Peyer's patch (tissue), 4 donors: ENCODE data around the gene ADGRG1. TPM values are rescaled to one million over a fixed set of nuclear protein-coding genes. Genes with fewer than 3 reads are reported as not detected.

Source experiments
- DNase-seq, 3 donors: peaks; one replicate each; pipeline ENCODE4 v3.0.0-alpha.2; 2017 to 2019
- H3K27ac ChIP-seq, 4 donors: fragments of 200-600 bp; sonication (generic); one replicate each; pipeline ENCODE4 v1.5.1; 2016 to 2019
- H3K27me3 ChIP-seq, 2 donors: fragments of 200-600 bp; sonication (generic); one replicate each; pipeline ENCODE4 v1.5.1; 2019
- H3K36me3 ChIP-seq, 3 donors: fragments of 200-600 bp; sonication (generic); one replicate each; pipeline ENCODE4 v1.5.1; 2016 to 2019
- H3K4me1 ChIP-seq, 4 donors: fragments of 200-600 bp; sonication (generic); one replicate each; pipeline ENCODE4 v1.5.1; 2016 to 2019
- H3K4me3 ChIP-seq, 4 donors: fragments of 200-600 bp; sonication (generic); 1 replicate in 3 of 4; 2 replicates in 1 of 4; pipeline ENCODE4 v1.5.1; 2016 to 2019; ENCODE audit warnings: mild to moderate bottlenecking in 1 of 4
- H3K9me3 ChIP-seq, 4 donors: fragments of 200-600 bp; sonication (generic); one replicate each; pipeline ENCODE4 v1.5.1; 2016 to 2019; ENCODE audit warnings: mild to moderate bottlenecking in 1 of 4
- POLR2A ChIP-seq, 2 donors: fragments of 450-650 bp; IDR thresholded peaks; one replicate each; pipeline ENCODE4 v1.5.1; 2017; ENCODE audit warnings: antibody characterized with exemption in 2 of 2, mild to moderate bottlenecking in 2 of 2, moderate library complexity in 2 of 2
- total RNA-seq, 4 donors: library from RNA; depleted of rRNA; stranded (reverse); fragments of >200 nt; gene quantifications; one replicate each; pipeline ENCODE4 v1.1.0, GENCODE V29; 2016
- TF ChIP-seq, protein P1 (sequence below), 6 experiments: fragments of 450-650 bp in 4 of 6; fragments of 200-600 bp in 2 of 6; sonication (generic) in 1 of 6; IDR thresholded peaks; one replicate each; pipeline ENCODE4 v1.5.1; 2017 to 2019; ENCODE audit warnings: antibody characterized with exemption in 6 of 6, mild to moderate bottlenecking in 3 of 6, moderate library complexity in 1 of 6

ADGRG1 gene
- total RNA-seq, 4 donors from 2014 or later, result 12.8 to 50.3 (median 34.7) TPM

DNA sequence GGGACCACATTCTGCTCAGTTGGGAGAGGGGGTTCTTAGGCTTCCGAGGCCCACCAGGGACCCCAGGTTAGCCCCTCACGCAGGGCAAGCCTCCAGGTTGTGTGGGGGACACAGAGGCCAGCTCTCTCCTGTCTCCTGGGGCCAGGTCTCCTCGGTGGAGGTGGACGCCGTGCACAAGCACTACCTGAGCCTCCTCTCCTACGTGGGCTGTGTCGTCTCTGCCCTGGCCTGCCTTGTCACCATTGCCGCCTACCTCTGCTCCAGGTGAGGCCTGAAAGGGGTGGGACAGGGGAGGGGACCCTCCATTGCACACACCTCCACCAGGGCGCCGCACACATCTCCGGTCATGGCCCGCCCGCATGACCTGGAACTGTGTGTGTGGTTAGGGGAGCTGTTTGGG, 28.8 kb downstream of the ADGRG1 start:
- Histone ChIP-seq H3K27ac (no peak overlapping the region), H3K27me3 (no peaks in the 10 kb centered on the region), H3K4me3 (no peak overlapping the region), H3K4me1 (no peaks in the 10 kb centered on the region), H3K36me3 (peaks cover 0 to 18% (median 0%) of the 10 kb centered on the region in 3 donors), H3K9me3 (no peaks in the 10 kb centered on the region)
- no peak for DNase-seq
- TF ChIP-seq, protein P1, sequence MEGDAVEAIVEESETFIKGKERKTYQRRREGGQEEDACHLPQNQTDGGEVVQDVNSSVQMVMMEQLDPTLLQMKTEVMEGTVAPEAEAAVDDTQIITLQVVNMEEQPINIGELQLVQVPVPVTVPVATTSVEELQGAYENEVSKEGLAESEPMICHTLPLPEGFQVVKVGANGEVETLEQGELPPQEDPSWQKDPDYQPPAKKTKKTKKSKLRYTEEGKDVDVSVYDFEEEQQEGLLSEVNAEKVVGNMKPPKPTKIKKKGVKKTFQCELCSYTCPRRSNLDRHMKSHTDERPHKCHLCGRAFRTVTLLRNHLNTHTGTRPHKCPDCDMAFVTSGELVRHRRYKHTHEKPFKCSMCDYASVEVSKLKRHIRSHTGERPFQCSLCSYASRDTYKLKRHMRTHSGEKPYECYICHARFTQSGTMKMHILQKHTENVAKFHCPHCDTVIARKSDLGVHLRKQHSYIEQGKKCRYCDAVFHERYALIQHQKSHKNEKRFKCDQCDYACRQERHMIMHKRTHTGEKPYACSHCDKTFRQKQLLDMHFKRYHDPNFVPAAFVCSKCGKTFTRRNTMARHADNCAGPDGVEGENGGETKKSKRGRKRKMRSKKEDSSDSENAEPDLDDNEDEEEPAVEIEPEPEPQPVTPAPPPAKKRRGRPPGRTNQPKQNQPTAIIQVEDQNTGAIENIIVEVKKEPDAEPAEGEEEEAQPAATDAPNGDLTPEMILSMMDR (IDR thresholded peaks at IDR 0.05), result no peak
- no peak for TF ChIP-seq POLR2A (IDR thresholded peaks at IDR 0.05)

DNA sequence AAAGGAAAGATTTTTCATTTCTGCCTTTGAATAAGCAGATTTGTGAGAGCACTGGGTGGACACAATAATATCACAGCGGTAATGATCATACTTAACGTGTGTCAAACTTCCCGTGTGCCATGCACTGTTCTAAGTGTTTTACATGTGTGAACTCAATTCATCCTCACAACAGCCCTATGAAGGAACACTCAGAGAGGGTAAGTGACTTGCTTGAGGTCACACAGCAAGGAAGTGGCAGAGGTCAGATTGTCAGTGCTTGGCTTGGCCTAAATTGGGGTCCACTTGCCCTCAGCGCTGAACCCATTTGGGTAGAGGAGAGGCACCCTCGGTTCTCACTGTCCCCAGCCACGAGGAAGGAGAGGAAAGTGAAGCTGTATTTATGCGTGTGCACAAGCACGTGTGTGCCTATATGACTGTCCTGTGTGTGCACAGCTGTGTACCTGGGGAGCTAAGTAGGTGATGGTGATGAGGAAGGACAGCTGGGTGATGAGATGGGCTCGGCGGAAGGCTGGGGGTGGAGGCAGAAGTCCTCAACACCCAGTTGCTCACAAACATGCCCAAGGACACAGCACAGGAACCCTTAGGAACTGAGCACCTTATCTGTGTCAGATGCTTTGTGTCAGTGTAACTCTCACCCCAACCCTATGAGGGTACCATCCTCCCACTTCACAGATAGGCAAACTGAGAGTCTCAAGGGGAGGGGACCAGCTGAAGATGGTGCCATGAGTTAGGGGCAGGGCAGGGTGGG, 29.9 kb downstream of the ADGRG1 start:
- Histone ChIP-seq H3K4me1 (no peaks in the 10 kb centered on the region), H3K27me3 (no peaks in the 10 kb centered on the region), H3K27ac (no peak overlapping the region), H3K4me3 (no peak overlapping the region), H3K9me3 (no peaks in the 10 kb centered on the region), H3K36me3 (peaks cover 0 to 19% (median 0%) of the 10 kb centered on the region in 3 donors)
- DNase-seq, result no peak
- TF ChIP-seq, protein P1 (IDR thresholded peaks at IDR 0.05), result no peak
- TF ChIP-seq POLR2A (IDR thresholded peaks at IDR 0.05), result no peak

DNA sequence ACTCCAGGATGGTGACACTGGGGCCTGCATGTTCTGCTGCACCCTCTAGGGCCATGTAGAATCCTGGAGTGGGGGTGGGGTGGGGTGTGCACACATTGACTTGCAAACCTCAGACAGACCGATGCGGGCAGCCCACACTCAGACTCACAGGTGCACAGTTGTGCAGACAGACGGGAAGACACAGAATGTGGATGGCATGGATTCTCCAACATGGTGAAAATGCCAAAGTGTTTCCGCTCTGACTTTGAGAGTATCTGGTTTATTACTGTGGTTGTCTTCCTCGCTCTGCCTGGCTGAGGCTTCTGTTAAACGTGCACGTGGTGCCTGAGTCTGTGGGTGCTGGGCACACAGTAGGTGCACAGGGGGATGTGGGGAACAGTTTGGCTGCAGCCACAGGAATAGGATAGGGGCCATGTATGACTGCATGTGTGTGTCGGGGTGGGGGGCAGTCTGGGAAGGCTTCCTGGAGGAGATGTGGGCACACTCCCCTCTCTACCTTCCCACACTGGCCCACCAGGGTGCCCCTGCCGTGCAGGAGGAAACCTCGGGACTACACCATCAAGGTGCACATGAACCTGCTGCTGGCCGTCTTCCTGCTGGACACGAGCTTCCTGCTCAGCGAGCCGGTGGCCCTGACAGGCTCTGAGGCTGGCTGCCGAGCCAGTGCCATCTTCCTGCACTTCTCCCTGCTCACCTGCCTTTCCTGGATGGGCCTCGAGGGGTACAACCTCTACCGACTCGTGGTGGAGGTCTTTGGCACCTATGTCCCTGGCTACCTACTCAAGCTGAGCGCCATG, 30.6 kb downstream of the ADGRG1 start:
- H3K4me3 ChIP-seq, result no peak overlapping the region
- H3K36me3 ChIP-seq, result peaks cover 0 to 19% (median 0%) of the 10 kb centered on the region in 3 donors
- H3K4me1 ChIP-seq, result no peaks in the 10 kb centered on the region
- H3K27me3 ChIP-seq, result no peaks in the 10 kb centered on the region
- no peak overlapping the region for H3K27ac ChIP-seq
- DNase-seq, result no peak
- H3K9me3 ChIP-seq, result no peaks in the 10 kb centered on the region
- TF ChIP-seq POLR2A (IDR thresholded peaks at IDR 0.05), result no peak
- TF ChIP-seq, protein P1 (IDR thresholded peaks at IDR 0.05), result no peak

DNA sequence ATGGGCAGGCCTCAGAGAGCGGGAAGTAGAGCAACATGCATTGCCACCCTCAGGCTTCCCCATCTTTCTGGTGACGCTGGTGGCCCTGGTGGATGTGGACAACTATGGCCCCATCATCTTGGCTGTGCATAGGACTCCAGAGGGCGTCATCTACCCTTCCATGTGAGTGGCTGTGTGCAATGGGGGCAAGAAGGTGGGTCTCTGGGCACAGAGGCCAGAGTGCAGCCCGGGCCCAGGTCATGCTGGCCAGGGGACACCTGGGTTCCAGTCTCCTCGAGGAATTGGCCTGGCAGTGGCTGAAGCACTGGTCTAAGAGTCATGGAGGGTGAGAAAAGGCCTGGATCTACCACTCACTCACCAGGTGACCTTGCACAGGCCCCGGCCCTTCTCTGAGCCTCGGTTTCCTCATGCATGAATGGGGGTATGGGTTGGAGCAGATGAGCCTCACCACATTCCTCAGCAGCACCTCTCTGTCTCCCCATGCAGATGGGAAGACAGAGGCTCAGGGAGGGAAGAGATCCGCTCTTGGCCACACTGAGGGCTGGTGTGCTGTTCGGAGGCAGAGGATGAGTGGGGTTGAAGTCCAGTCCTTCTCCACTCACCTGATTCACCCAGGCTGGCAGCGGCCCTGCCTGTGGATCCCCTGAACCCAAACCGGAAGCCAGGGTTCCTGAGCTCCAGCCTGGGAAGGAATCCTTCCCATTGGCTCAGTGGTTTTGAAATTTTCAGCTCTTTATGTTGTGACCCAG, 32.5 kb downstream of the ADGRG1 start:
- no peak for DNase-seq
- Histone ChIP-seq H3K9me3 (no peaks in the 10 kb centered on the region), H3K4me1 (no peaks in the 10 kb centered on the region), H3K27ac (no peak overlapping the region), H3K27me3 (no peaks in the 10 kb centered on the region), H3K36me3 (peaks cover 0 to 19% (median 0%) of the 10 kb centered on the region in 3 donors), H3K4me3 (no peak overlapping the region)
- no peak for TF ChIP-seq POLR2A (IDR thresholded peaks at IDR 0.05)
- TF ChIP-seq, protein P1 (IDR thresholded peaks at IDR 0.05), result no peak

DNA sequence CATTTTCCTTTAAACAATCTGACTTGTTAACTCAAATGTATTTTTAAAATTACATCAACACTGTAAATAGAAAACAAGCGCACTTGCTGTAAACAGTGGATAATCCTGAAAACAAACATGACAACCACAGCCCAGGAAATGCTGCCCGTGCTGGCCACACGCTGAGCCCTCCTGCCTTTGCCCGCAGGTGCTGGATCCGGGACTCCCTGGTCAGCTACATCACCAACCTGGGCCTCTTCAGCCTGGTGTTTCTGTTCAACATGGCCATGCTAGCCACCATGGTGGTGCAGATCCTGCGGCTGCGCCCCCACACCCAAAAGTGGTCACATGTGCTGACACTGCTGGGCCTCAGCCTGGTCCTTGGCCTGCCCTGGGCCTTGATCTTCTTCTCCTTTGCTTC, 33.1 kb downstream of the ADGRG1 start:
- no peaks in the 10 kb centered on the region for H3K9me3 ChIP-seq
- H3K4me3 ChIP-seq, result no peak overlapping the region

More for the DNA sequence above, 33.1 kb downstream of the ADGRG1 start:
- Histone ChIP-seq H3K27me3 (no peaks in the 10 kb centered on the region), H3K36me3 (peaks cover 0 to 19% (median 0%) of the 10 kb centered on the region in 3 donors), H3K27ac (no peak overlapping the region), H3K4me1 (no peaks in the 10 kb centered on the region)
- DNase-seq, result no peak
- TF ChIP-seq, protein P1 (IDR thresholded peaks at IDR 0.05), result no peak
- TF ChIP-seq POLR2A (IDR thresholded peaks at IDR 0.05), result no peak
